HepG2 (cell line): ENCODE data around the gene SNRPB2. TPM values are rescaled to one million over a fixed set of nuclear protein-coding genes. Genes with fewer than 3 reads are reported as not detected.

Experiments
- ATAC-seq: fragments of 200-7000 bp; cut with Tn5 transposase; 3 replicates; pipeline ENCODE4 v1.9.1; 2020; ENCODE audit warnings: mild to moderate bottlenecking, moderate library complexity
- BruUV-seq: library from RNA; stranded (reverse); fragments of 400-500 nt; replicated peaks from 2 replicates; lab custom pipeline; 2021; lab: Mats Ljungman, UMichigan
- CTCF ChIA-PET: fragments of 300-600 bp; formaldehyde crosslinking; extraction: SDS; loops from one replicate; lab custom pipeline; 2021; ENCODE audit warnings: low total read pairs, inconsistent platforms, low intra/inter-chr PET ratio; lab: Yijun Ruan, JAX
- POLR2A ChIA-PET: fragments of 350-600 bp; sonication (Branson Sonifier 250); formaldehyde crosslinking; loops from one replicate; lab custom pipeline; 2020; ENCODE audit warnings: antibody characterized with exemption, inconsistent platforms; lab: Yijun Ruan, JAX
- DNase-seq: peaks from one replicate; pipeline ENCODE4 v3.0.0-alpha.2; 2015; ENCODE audit warnings: low spot score
- FAIRE-seq: peaks from 3 replicates; lab custom pipeline; 2011; peaks lifted over from hg19 to GRCh38; lab: Jason Lieb, UNC
- H2AFZ ChIP-seq: one replicate; pipeline ENCODE4 v1.6.1; 2011; ENCODE audit warnings: low read length, inconsistent platforms
- H3K27ac ChIP-seq: fragments of 300-600 bp; 3 replicates; pipeline ENCODE4 v1.8.0; 2011; ENCODE audit warnings: mixed run types, mild to moderate bottlenecking, mixed read lengths, low read length, inconsistent platforms; ENCODE audit not compliant: insufficient read depth; ENCODE audit errors: extremely low read length
- H3K27me3 ChIP-seq, 2 experiments: fragments of 200-600 bp in 1 of 2; 2 replicates in 1 of 2; 3 replicates in 1 of 2; pipeline versions ENCODE4 v1.6.0 to v1.8.0; 2011; ENCODE audit warnings: low read length in 2 of 2, mild to moderate bottlenecking in 2 of 2, moderate library complexity in 2 of 2, inconsistent platforms in 1 of 2; ENCODE audit not compliant: insufficient read depth in 2 of 2, control insufficient read depth in 1 of 2
- H3K36me3 ChIP-seq, 2 experiments: fragments of 200-600 bp in 1 of 2; replicated peaks in 1 of 2; 2 replicates in 1 of 2; 3 replicates in 1 of 2; pipeline versions ENCODE4 v1.5.1 to v1.8.0; 2011; ENCODE audit warnings: low read length in 2 of 2, inconsistent platforms in 1 of 2; ENCODE audit not compliant: insufficient read depth in 2 of 2, control insufficient read depth in 1 of 2
- H3K4me1 ChIP-seq: 2 replicates; pipeline ENCODE4 v1.5.1; 2012; ENCODE audit warnings: low read length, inconsistent platforms; ENCODE audit not compliant: insufficient read depth
- H3K4me2 ChIP-seq: 2 replicates; pipeline ENCODE4 v1.6.0; 2011; ENCODE audit warnings: low read depth, low read length, inconsistent platforms
- H3K4me3 ChIP-seq, 3 experiments: fragments of 200-600 bp in 1 of 3; sonication (generic), shearing (Covaris generic) in 1 of 3; replicated peaks in 1 of 3; 2 replicates each; pipeline ENCODE4 v1.5.1; 2011 to 2016; ENCODE audit warnings: low read length in 3 of 3, inconsistent platforms in 2 of 3, low read depth in 2 of 3, mild to moderate bottlenecking in 2 of 3, control low read depth in 1 of 3, mixed read lengths in 1 of 3; ENCODE audit not compliant: insufficient read depth in 1 of 3
- H3K79me2 ChIP-seq: one replicate; pipeline ENCODE4 v1.6.1; 2011; ENCODE audit warnings: low read length, inconsistent platforms; ENCODE audit not compliant: insufficient read depth
- H3K9ac ChIP-seq: 2 replicates; pipeline ENCODE4 v1.6.0; 2011; ENCODE audit warnings: mild to moderate bottlenecking, low read depth, low read length, inconsistent platforms; ENCODE audit not compliant: insufficient read depth
- H3K9me3 ChIP-seq: 2 replicates; pipeline ENCODE4 v1.5.1; 2012; ENCODE audit warnings: mild to moderate bottlenecking, low read length
- H4K20me1 ChIP-seq: 2 replicates; pipeline ENCODE4 v1.6.0; 2011; ENCODE audit warnings: inconsistent platforms, mild to moderate bottlenecking, low read length, moderate library complexity; ENCODE audit not compliant: insufficient read depth
- ARID3A ChIP-seq: IDR thresholded peaks from 2 replicates; pipeline ENCODE4 v1.6.1; 2012; ENCODE audit warnings: low read depth, low read length, improper control_type of control experiment
- ELF4 ChIP-seq: sonication (generic); formaldehyde crosslinking; IDR thresholded peaks from 2 replicates; pipeline ENCODE4 v1.5.0; 2020; ENCODE audit warnings: missing genetic modification reagents, mild to moderate bottlenecking, moderate library complexity, borderline replicate concordance
- GLMP ChIP-seq: sonication (generic); formaldehyde crosslinking; IDR thresholded peaks from 2 replicates; pipeline ENCODE4 v1.9.0; 2021; ENCODE audit warnings: missing genetic modification reagents, mild to moderate bottlenecking, borderline replicate concordance
- HOMEZ ChIP-seq: IDR thresholded peaks from 2 replicates; pipeline ENCODE4 v1.6.1; 2016; ENCODE audit warnings: low read depth
- KDM3A ChIP-seq: IDR thresholded peaks from 2 replicates; pipeline ENCODE4 v1.6.1; 2018; ENCODE audit warnings: low read depth, missing compliant biosample characterization
- KLF9 ChIP-seq: IDR thresholded peaks from 2 replicates; pipeline ENCODE4 v1.6.1; 2016; ENCODE audit warnings: low read depth
- NFYB ChIP-seq: sonication (generic); formaldehyde crosslinking; IDR thresholded peaks from 2 replicates; pipeline ENCODE4 v1.4.0; 2020; ENCODE audit warnings: missing genetic modification reagents
- NR2F1 ChIP-seq, 2 experiments: fragments of 450-650 bp in 1 of 2; formaldehyde crosslinking in 1 of 2; IDR thresholded peaks; 2 replicates each; pipeline versions ENCODE4 v1.5.0 to v1.6.1; 2016 to 2020; ENCODE audit warnings: mild to moderate bottlenecking in 1 of 2, missing compliant biosample characterization in 1 of 2, missing genetic modification reagents in 1 of 2, moderate library complexity in 1 of 2
- POLR2A ChIP-seq, 2 experiments: IDR thresholded peaks; 2 replicates each; pipeline ENCODE4 v1.6.1; 2011; ENCODE audit warnings: low read depth in 2 of 2, low read length in 2 of 2, mild to moderate bottlenecking in 1 of 2, moderate library complexity in 1 of 2; ENCODE audit not compliant: insufficient read depth in 1 of 2
- RBAK ChIP-seq: sonication (generic); formaldehyde crosslinking; IDR thresholded peaks from 2 replicates; pipeline ENCODE4 v1.5.1; 2020; ENCODE audit warnings: mild to moderate bottlenecking, missing genetic modification reagents
- THYN1 ChIP-seq: sonication (generic); formaldehyde crosslinking; IDR thresholded peaks from 2 replicates; pipeline ENCODE4 v1.8.1; 2023; ENCODE audit warnings: low read depth, mild to moderate bottlenecking, moderate library complexity, missing genetic modification reagents, borderline replicate concordance
- ZBTB38 ChIP-seq: sonication (generic); formaldehyde crosslinking; IDR thresholded peaks from 2 replicates; pipeline ENCODE4 v1.5.1; 2020; ENCODE audit warnings: mild to moderate bottlenecking, missing genetic modification reagents
- ZNF205 ChIP-seq: IDR thresholded peaks from 2 replicates; pipeline ENCODE4 v1.6.1; 2018; ENCODE audit warnings: missing biosample characterization, missing genetic modification reagents
- ZNF260 ChIP-seq: sonication (generic); formaldehyde crosslinking; IDR thresholded peaks from 2 replicates; pipeline ENCODE4 v1.4.0; 2020; ENCODE audit warnings: missing genetic modification reagents, low read depth, mild to moderate bottlenecking, borderline replicate concordance
- ZNF263 ChIP-seq: sonication (generic); formaldehyde crosslinking; IDR thresholded peaks from 2 replicates; pipeline ENCODE4 v1.4.0; 2020; ENCODE audit warnings: missing genetic modification reagents
- ZNF275 ChIP-seq: sonication (generic); formaldehyde crosslinking; IDR thresholded peaks from 2 replicates; pipeline ENCODE4 v1.8.0; 2022; ENCODE audit warnings: missing genetic modification reagents, mild to moderate bottlenecking, inconsistent platforms, borderline replicate concordance
- ZNF335 ChIP-seq: sonication (generic); formaldehyde crosslinking; IDR thresholded peaks from 2 replicates; pipeline ENCODE4 v1.4.0; 2020; ENCODE audit warnings: missing genetic modification reagents
- ZNF431 ChIP-seq: sonication (generic); formaldehyde crosslinking; IDR thresholded peaks from 2 replicates; pipeline ENCODE4 v1.9.0; 2022; ENCODE audit warnings: missing genetic modification reagents, low read depth, mild to moderate bottlenecking, borderline replicate concordance
- ZNF615 ChIP-seq: sonication (generic); formaldehyde crosslinking; IDR thresholded peaks from 2 replicates; pipeline ENCODE4 v1.5.0; 2020; ENCODE audit warnings: mild to moderate bottlenecking, missing genetic modification reagents, borderline replicate concordance
- ZNF660 ChIP-seq: sonication (generic); formaldehyde crosslinking; IDR thresholded peaks from 2 replicates; pipeline ENCODE4 v1.5.1; 2020; ENCODE audit warnings: mild to moderate bottlenecking, low read depth, missing genetic modification reagents, borderline replicate concordance
- WGBS: methylation state at CpG from one replicate; pipeline ENCODE4 v1.1.6; 2017; ENCODE audit warnings: low lambda C conversion rate; 5-methylcytosine and 5-hydroxymethylcytosine counted together
- in situ Hi-C: cut with HindIII; loops from 2 replicates; pipeline ENCODE4 v1.10.0; 2017; ENCODE audit warnings: low pct_unique_long_range_greater_than_20kb; ENCODE audit not compliant: extremely low pct_ligation_motif_present
- intact Hi-C: fragments of 100-400 bp; cut with micrococcal nuclease; formaldehyde crosslinking; loops from one replicate; pipeline ENCODE4 v1.10.0; 2022; ENCODE audit not compliant: unreplicated experiment
- polyA plus RNA-seq, 8 experiments: library from polyadenylated mRNA; depleted of rRNA in 3 of 8; stranded (reverse) in 7 of 8; unstranded in 1 of 8; fragments of >200 nt; fragmentation: Illumina TruSeq in 4 of 8; extraction: Trizol in 4 of 8; gene quantifications; 2 replicates each; pipeline versions ENCODE4 v1.2.1 to v1.2.3, GENCODE V29; 2011 to 2016; ENCODE audit warnings: low read depth in 4 of 8, missing spikeins in 1 of 8, mixed read lengths in 1 of 8; ENCODE audit not compliant: insufficient read depth in 1 of 8
- total RNA-seq, 5 experiments: library from RNA; depleted of rRNA; stranded (reverse); fragments of >200 nt; fragmentation: Illumina TruSeq; extraction: Trizol; gene quantifications; 2 replicates each; pipeline ENCODE4 v1.2.3, GENCODE V29; 2016; ENCODE audit warnings: low read depth in 1 of 5

Gene SNRPB2
- total and polyA plus RNA-seq, 2 of the 13 experiments (the other 11 are each of a cell fraction or from before 2014, with no cell fraction given): 107 to 204 TPM

- H4K20me1 ChIP-seq: no peaks in the 10 kb centered on the region
- H3K4me3 ChIP-seq: no peak overlapping the region
- ATAC-seq: no peak
- WGBS: 24% methylated on average over 1 of the region's 1 CpG
- no peak overlapping the region for H3K4me2 ChIP-seq
- in situ Hi-C loops (no loop called here), intact Hi-C loops (no loop called here)
- no peaks in the 10 kb centered on the region for H3K36me3 ChIP-seq
- H3K4me1 ChIP-seq: no peaks in the 10 kb centered on the region
- no peak for FAIRE-seq
- H2AFZ ChIP-seq: no peak overlapping the region
- no peak for TF ChIP-seq ZNF260 (CRISPR knock-in tag)
- no peak for TF ChIP-seq KLF9
- no peak for TF ChIP-seq HOMEZ (CRISPR knock-in tag)
- TF ChIP-seq ZNF263 (CRISPR knock-in tag): no peak
- TF ChIP-seq ZNF431 (CRISPR knock-in tag): no peak
- no peak for TF ChIP-seq ZNF205 (CRISPR knock-in tag)
- TF ChIP-seq ZBTB38 (CRISPR knock-in tag): no peak
- no peak for TF ChIP-seq KDM3A (CRISPR knock-in tag)
- TF ChIP-seq POLR2A (IDR thresholded peaks at IDR 0.05; ENCODE audit: insufficient read depth in 1 of 2, low read depth in 2 of 2, low read length in 2 of 2): no peak
- no peak for TF ChIP-seq THYN1 (CRISPR knock-in tag)
- TF ChIP-seq ZNF615 (CRISPR knock-in tag): no peak
- TF ChIP-seq NFYB: no peak
- no peak for TF ChIP-seq ARID3A
- no peak for TF ChIP-seq GLMP (CRISPR knock-in tag)
- no peak for TF ChIP-seq ZNF335 (CRISPR knock-in tag)
- no peak for TF ChIP-seq NR2F1 (CRISPR knock-in tag; IDR thresholded peaks at IDR 0.05)
- no peak for TF ChIP-seq ZNF660 (CRISPR knock-in tag)
- TF ChIP-seq RBAK (CRISPR knock-in tag): no peak
- no peak for TF ChIP-seq ELF4 (CRISPR knock-in tag)
- no peak for TF ChIP-seq ZNF275 (CRISPR knock-in tag)
- no peaks in the 10 kb centered on the region for H3K27me3 ChIP-seq
- H3K27ac ChIP-seq: no peak overlapping the region
- H3K9me3 ChIP-seq: no peaks in the 10 kb centered on the region
- CTCF ChIA-PET: no interaction called here
- no peak for DNase-seq
- H3K9ac ChIP-seq: no peak overlapping the region
- POLR2A ChIA-PET: no interaction called here
- no peaks in the 10 kb centered on the region for H3K79me2 ChIP-seq
- no TSS peak for BruUV-seq
These were observed 47.3 kb downstream of the SNRPB2 start for GRCh38 chr20:16777126-16777525.
